Stomach smooth muscle (tissue), 2 donors: ENCODE results near the gene KDM5A.
"Not testable (repeated sequence)": the region's sequence is repeated elsewhere in the genome, so short reads cannot be mapped to it uniquely, and the experiment has no call there.

ENCODE experiments used
- H3K27ac ChIP-seq: one replicate; pipeline ENCODE4 v1.7.0; 2013; ENCODE audit warnings: mild to moderate bottlenecking, low read length, inconsistent platforms
- H3K27me3 ChIP-seq, 2 donors: one replicate each; pipeline ENCODE4 v1.7.0; 2013; ENCODE audit warnings: low read length in 2 of 2; ENCODE audit not compliant: insufficient read depth in 2 of 2, control insufficient read depth in 1 of 2
- H3K36me3 ChIP-seq, 2 donors: one replicate each; pipeline ENCODE4 v1.7.0; 2013; ENCODE audit warnings: low read length in 2 of 2; ENCODE audit not compliant: control insufficient read depth in 2 of 2, insufficient read depth in 2 of 2
- H3K4me1 ChIP-seq: one replicate; pipeline ENCODE4 v1.7.0; 2013; ENCODE audit warnings: low read length; ENCODE audit not compliant: control insufficient read depth, insufficient read depth
- H3K4me3 ChIP-seq, 2 donors: one replicate each; pipeline ENCODE4 v1.7.0; 2013; ENCODE audit warnings: low read length in 2 of 2
- H3K9ac ChIP-seq, 2 donors: one replicate each; pipeline ENCODE4 v1.7.0; 2013; ENCODE audit warnings: low read length in 2 of 2, mild to moderate bottlenecking in 1 of 2
- H3K9me3 ChIP-seq, 2 donors: one replicate each; pipeline ENCODE4 v1.7.0; 2013; ENCODE audit warnings: low read length in 2 of 2; ENCODE audit not compliant: control insufficient read depth in 2 of 2
- donor health status: healthy.
- donor health status: Pancreatic carcinoma.

KDM5A gene

DNA sequence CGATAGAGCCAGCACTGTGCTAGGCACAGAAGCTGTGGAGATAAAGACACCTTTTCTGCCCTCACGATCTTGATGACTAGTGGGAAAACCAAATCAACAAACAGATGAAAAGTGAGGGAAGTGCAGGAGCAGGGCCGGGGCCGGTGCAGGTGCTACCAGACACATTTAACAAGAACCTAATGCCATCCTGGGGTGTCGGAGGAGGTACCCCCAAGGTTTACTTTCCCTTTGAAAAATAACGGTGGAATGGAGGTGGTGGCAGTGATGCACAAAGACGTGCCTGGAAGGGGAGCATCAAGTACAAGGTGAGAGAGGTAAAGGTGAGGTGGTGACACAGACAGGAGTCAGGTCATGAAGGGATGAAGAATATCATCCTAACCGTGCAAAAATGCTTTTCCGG lies 148.6 kb downstream of the KDM5A start:
- Histone ChIP-seq H3K4me3 (no peak overlapping the region), H3K9me3 (no peaks in the 10 kb centered on the region), H3K4me1 (no peaks in the 10 kb centered on the region), H3K27ac (no peak overlapping the region), H3K36me3 (no peaks in the 10 kb centered on the region), H3K9ac (no peak overlapping the region), H3K27me3 (peaks cover 0 to 5% of the 10 kb centered on the region in 2 donors)

DNA sequence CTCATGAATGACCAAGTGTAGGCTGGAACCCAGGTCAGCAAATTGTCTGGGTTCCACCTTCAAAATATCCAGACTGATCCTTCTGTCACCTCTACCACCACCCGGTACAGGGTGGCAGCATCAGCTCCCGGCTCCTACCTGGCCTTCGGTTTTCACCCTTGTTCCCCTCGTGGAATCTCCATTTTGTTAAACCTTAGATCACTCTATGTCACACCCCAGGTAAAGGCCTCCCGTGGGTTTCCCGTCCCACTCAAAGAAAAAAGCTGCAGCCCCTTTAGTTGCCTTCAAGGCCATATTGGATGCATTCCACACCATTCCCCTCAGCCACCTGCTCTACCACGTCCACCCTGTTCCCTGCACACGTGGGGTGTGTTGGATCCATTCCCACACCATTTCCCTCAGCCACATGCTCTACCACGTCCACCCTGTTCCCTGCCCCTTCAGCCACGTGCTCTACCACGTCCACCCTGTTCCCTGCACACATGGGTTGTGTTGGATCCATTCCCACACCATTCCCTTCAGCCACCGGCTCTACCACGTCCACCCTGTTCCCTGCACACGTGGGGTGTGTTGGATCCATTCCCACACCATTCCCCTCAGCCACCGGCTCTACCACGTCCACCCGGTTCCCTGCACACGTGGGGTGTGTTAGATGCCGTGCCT lies 150.3 kb downstream of the KDM5A start:
- H3K4me1 ChIP-seq: no peaks in the 10 kb centered on the region
- no peaks in the 10 kb centered on the region for H3K9me3 ChIP-seq
- peaks cover 0 to 5% of the 10 kb centered on the region in 2 donors for H3K27me3 ChIP-seq
- H3K4me3 ChIP-seq: no peak overlapping the region
- H3K36me3 ChIP-seq: no peaks in the 10 kb centered on the region
- no peak overlapping the region for H3K9ac ChIP-seq
- H3K27ac ChIP-seq: no peak overlapping the region

- H3K9me3 ChIP-seq: no peaks in the 10 kb centered on the region
- H3K36me3 ChIP-seq: no peaks in the 10 kb centered on the region
- H3K9ac ChIP-seq: no peak overlapping the region
- H3K4me1 ChIP-seq: no peaks in the 10 kb centered on the region
- no peak overlapping the region for H3K27ac ChIP-seq
- no peak overlapping the region for H3K4me3 ChIP-seq
- H3K27me3 ChIP-seq: peaks cover 0 to 5% of the 10 kb centered on the region in 2 donors
Measured at GRCh38 chr12:238116-238515, 151.0 kb downstream of the KDM5A start.

DNA sequence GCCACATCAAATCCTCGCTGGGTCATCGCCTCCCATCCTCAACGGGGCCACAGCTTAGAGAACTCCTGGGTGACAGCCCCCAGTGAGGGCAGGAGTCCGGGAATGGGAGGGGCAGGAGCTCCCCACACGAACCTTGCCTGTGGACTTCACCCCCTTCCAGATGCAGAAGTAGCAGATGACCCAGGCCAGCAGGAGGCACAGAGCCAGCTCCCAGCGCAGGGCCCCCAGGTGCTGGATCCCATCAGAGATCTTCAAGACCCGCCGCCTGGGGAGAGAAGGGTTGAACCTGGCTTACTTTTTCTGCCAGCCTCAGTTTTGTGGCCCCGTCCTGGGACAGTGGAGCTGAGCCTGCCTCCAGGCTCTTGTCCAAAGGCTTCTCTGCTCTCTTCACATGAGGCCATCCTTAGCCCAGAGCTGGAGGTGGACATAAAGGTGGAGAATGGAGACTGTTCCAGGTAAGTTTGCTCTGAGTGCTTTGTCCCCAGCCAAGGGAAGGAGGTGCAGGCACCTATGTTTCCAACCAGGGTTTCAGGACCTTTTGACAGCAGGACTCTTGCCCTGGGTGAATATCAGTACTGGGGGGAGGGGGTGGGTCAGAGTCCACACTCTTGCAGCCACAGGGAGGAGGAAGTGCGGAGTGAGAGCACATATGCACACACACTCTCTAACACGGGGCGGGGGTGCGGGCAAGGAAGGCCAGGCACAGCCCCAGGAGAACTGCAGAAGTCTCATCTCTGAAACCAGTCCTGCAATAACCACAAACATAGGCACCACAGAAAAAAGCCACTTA lies 151.9 kb downstream of the KDM5A start:
- Histone ChIP-seq H3K4me3 (no peak overlapping the region), H3K36me3 (no peaks in the 10 kb centered on the region), H3K9ac (no peak overlapping the region), H3K4me1 (no peaks in the 10 kb centered on the region), H3K27me3 (peaks cover 0 to 5% of the 10 kb centered on the region in 2 donors), H3K9me3 (no peaks in the 10 kb centered on the region), H3K27ac (no peak overlapping the region)

- H3K27me3 ChIP-seq: peaks cover 0 to 3% of the 10 kb centered on the region in 2 donors
- H3K4me3 ChIP-seq: no peak overlapping the region
- no peaks in the 10 kb centered on the region for H3K36me3 ChIP-seq
- no peaks in the 10 kb centered on the region for H3K9me3 ChIP-seq
- H3K4me1 ChIP-seq: no peaks in the 10 kb centered on the region
- no peak overlapping the region for H3K9ac ChIP-seq
- no peak overlapping the region for H3K27ac ChIP-seq
Measured at GRCh38 chr12:236445-236844, 152.7 kb downstream of the KDM5A start.

- H3K9me3 ChIP-seq, H3K27ac ChIP-seq, H3K36me3 ChIP-seq, H3K4me1 ChIP-seq, H3K27me3 ChIP-seq, H3K9ac ChIP-seq, H3K4me3 ChIP-seq: not testable (repeated sequence)
Measured at GRCh38 chr12:235967-236366, 153.2 kb downstream of the KDM5A start.

DNA sequence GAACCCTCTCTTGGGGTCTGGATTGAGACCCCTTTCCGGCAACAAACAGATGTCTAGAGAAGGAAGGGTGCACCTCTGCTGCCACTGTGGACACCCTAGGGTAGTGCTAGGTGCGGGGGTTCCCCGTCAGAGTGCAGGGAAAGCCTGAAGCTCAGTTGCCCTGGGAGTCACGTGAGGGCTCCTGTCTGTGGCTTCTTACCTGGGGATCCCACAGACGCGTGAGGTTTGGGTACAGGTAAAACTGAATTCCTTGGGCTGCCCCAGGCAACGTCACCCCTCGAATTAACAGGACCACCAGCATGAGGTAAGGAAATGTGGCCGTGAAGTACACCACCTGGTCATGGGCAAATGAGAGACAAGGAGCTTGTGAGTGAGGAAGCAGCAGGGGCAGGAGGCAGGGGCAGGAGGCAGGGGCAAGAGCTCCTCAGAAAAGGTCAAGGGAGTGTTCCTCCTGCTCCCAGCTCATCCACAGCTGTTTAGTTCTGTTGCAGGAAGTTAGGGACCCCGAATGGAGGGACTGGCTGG lies 154.2 kb downstream of the KDM5A start:
- peaks cover 0 to 3% of the 10 kb centered on the region in 2 donors for H3K27me3 ChIP-seq
- no peak overlapping the region for H3K9ac ChIP-seq
- no peak overlapping the region for H3K27ac ChIP-seq
- no peak overlapping the region for H3K4me3 ChIP-seq
- H3K36me3 ChIP-seq: no peaks in the 10 kb centered on the region
- peaks cover 6% of the 10 kb centered on the region for H3K4me1 ChIP-seq
- no peaks in the 10 kb centered on the region for H3K9me3 ChIP-seq

DNA sequence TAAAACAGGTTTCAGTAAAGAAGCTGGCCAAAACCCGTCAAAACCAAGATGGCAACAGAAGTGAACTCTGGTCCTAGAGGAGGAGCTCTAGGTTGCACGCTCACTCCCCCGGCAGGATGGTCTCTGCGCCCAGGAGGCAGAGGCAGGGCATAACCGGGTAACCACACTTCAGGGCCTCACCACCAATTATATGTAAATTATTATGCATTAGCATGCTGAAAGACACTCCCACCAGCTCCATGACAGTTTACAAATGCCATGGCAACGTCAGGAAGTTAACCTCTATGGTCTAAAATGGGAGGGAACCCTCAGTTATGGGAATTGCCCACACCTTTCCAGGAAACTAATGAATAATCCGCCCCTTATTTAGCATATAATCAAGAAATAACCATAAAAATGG lies 155.1 kb downstream of the KDM5A start:
- Histone ChIP-seq H3K9ac (no peak overlapping the region), H3K27ac (no peak overlapping the region), H3K27me3 (peaks cover 0 to 3% of the 10 kb centered on the region in 2 donors), H3K4me3 (no peak overlapping the region), H3K36me3 (no peaks in the 10 kb centered on the region), H3K4me1 (peaks cover 6% of the 10 kb centered on the region), H3K9me3 (no peaks in the 10 kb centered on the region)

- Histone ChIP-seq H3K4me1 (peaks cover 6% of the 10 kb centered on the region), H3K27ac (no peak overlapping the region), H3K9me3 (no peaks in the 10 kb centered on the region), H3K27me3 (peaks cover 0 to 3% of the 10 kb centered on the region in 2 donors), H3K36me3 (no peaks in the 10 kb centered on the region), H3K9ac (no peak overlapping the region), H3K4me3 (no peak overlapping the region)
Measured at GRCh38 chr12:233615-233968, 155.5 kb downstream of the KDM5A start.

GRCh38 chr12:232731-233614 lies 156.1 kb downstream of the KDM5A start:
- peaks cover 0 to 3% of the 10 kb centered on the region in 2 donors for H3K27me3 ChIP-seq
- H3K4me1 ChIP-seq: peaks cover 6% of the 10 kb centered on the region
- H3K27ac ChIP-seq: no peak overlapping the region
- H3K36me3 ChIP-seq: no peaks in the 10 kb centered on the region
- no peak overlapping the region for H3K4me3 ChIP-seq
- no peak overlapping the region for H3K9ac ChIP-seq
- no peaks in the 10 kb centered on the region for H3K9me3 ChIP-seq
